GM19099 (cell line): ENCODE results near the gene FAM234B.

ENCODE experiments used
- POLR2A ChIP-seq: IDR thresholded peaks from 3 replicates; pipeline ENCODE4 v1.6.1; 2011; ENCODE audit warnings: low read depth; ENCODE audit not compliant: insufficient read length; ENCODE audit errors: extremely low read depth

Gene FAM234B

GRCh38 chr12:13044002-13044905 is at the start of gene FAM234B:
Gene FAM234B (plus strand): TSS chr12:13044381. CDS start chr12:13044404, 23 bp downstream.
- TF ChIP-seq POLR2A: peak; percentile 57

GRCh38 chr12:12995088-12995487 is 49.1 kb upstream of the FAM234B start:
- TF ChIP-seq POLR2A: no peak

GRCh38 chr12:12996209-12996608 is 48.0 kb upstream of the FAM234B start:
- TF ChIP-seq POLR2A: no peak

GRCh38 chr12:12997156-12997555 is 47.0 kb upstream of the FAM234B start:
- no peak for TF ChIP-seq POLR2A

GRCh38 chr12:12997734-12998133 is 46.4 kb upstream of the FAM234B start:
- no peak for TF ChIP-seq POLR2A

DNA sequence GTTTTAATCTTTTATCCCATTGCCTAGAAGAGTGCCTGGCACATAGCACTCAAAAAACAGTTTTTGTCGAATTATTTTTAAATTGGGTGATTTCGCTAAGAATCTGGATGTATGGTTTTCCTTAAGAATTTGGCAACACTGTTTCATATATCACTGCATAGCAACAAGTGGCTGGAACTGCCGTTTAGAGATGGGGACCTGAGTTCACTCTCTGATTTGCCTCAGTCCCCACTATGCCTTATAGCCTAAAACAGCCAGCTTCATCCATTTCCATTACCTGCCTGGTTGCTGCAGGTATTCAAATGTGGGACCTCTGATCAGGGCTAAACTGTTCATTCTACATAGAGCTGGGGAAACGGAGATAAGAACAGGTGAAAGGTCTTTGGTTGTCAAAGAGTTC is 45.9 kb upstream of the FAM234B start:
- no peak for TF ChIP-seq POLR2A

DNA sequence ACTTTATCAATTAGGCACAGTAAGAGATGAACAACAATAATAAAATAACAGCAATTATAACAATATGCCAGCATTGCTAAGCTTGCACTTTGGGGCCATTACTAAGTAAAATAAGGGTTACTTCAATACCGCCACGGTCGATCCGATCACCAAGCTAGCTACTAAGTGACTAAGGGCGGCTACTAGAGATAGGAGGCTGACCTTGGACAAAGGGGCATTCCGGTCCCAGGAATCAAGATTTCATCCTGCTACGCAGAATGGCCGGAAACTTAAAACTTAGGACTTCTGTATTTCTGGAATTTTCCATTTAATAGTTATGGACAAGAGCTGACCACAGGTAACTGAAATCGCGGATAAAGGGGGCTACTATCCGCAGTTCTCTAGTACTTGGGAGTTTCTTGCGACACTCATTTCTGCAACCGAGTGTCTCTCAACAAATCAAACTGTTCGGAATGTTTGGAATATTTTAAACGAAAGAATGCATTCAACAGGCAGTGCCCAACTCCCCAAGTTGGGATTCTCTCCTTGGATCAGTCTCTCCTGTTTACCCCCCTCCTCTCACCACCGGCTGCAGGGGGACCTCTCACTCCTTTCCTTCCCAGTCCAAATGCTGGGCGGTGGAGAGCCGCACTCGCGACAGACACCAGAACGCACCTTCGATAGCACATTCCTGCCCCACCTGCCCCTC is 44.8 kb upstream of the FAM234B start:
- TF ChIP-seq POLR2A: no peak

DNA sequence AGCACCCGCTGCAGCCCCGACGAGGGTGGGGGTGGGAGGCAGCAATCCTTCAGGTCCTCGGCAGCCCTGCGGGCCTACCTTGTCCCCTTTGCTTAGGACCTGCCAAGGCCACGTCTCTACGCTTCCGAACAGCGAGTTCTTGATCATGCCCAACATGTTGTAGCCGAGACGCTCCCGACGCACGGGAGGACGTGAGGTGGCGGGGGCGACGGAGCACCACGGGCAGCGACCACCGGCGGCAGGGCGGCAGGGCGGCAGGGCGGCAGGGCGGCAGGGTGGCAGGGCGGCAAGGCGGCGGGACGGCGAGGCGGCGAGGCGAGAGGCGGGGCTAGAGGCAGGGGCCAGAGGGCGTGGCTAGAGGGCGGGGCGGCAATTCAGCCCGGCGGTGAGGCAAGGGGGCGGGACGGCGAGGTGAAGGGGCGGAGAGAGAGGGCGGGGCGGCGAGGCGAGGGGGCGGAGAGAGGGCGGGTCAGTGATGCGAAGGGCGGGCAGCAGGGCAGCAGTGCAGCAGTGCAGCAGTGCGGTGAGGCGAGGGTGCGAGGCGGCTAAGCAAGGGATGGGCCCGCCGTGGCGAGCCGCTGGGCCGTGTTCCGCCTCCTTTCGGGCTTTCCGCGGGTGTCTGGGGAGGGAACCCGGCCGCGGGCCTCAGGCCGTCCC is 44.1 kb upstream of the FAM234B start, which contains the start of gene HEBP1:
HEBP1 (minus strand) TSS at position 307 of the 657 bp plus-strand sequence; CDS start at position 156, 151 bp downstream.
- no peak for TF ChIP-seq POLR2A

- no peak for TF ChIP-seq POLR2A
Observed at GRCh38 chr12:13000616-13000924, 43.6 kb upstream of the FAM234B start.

GRCh38 chr12:13000925-13001774 is 43.0 kb upstream of the FAM234B start:
- TF ChIP-seq POLR2A: no peak

DNA sequence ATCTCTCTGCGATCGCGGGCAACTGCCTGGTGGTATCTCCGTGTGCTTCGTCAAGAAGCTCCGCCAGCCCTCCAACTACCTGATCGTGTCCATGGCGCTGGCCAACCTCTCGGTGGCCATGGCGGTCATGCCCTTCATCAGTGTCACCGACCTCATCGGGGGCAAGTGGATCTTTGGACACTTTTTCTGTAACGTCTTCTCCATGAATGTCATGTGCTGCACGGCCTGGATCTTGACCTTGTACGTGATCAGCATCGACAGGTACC is 42.5 kb upstream of the FAM234B start:
- TF ChIP-seq POLR2A: no peak

DNA sequence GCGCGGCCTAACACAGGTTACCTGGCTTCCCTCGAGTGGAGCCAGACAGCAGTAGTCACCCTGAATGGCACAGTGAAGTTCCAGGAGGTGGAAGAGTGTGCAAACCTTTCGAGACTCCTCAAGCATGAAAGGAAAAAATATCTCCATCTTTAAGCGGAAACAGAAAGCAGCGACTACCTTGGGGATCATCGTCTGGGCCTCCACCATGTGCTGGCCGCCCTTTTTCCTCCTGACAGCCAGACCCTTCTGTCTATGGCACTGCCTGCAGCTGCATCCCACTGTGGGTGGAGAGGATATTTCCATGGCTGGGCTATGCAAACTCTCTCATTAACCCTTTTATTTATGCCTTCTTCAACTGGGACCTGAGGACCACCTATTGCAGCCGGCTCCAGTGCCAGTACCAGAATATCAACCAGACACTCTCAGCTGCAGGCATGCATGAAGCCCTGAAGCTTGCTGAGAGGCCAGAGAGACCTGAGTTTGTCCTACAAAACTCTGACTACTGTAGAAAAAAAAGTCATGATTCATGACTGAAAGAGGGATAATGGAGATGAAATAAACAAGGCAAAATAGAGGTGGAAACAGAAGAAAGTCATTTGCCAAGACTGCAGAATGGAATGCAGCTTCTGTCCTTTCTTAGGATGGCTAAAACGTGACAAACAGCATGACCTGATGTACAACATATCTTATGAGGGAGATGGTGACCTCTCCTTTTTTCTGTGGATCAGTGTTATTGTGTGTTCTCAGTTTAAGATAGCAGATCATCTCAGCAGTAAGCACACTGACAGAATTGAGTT is 41.7 kb upstream of the FAM234B start:
- no peak for TF ChIP-seq POLR2A

- TF ChIP-seq POLR2A: no peak
Observed at GRCh38 chr12:13004361-13004760, 39.8 kb upstream of the FAM234B start.

GRCh38 chr12:13004986-13005385 is 39.2 kb upstream of the FAM234B start:
- no peak for TF ChIP-seq POLR2A
